Measurements from ENCODE around the gene ARMH4.

- no peak for TF ChIP-seq POLR2A (IDR thresholded peaks at IDR 0.05)
- TF ChIP-seq, protein P1, sequence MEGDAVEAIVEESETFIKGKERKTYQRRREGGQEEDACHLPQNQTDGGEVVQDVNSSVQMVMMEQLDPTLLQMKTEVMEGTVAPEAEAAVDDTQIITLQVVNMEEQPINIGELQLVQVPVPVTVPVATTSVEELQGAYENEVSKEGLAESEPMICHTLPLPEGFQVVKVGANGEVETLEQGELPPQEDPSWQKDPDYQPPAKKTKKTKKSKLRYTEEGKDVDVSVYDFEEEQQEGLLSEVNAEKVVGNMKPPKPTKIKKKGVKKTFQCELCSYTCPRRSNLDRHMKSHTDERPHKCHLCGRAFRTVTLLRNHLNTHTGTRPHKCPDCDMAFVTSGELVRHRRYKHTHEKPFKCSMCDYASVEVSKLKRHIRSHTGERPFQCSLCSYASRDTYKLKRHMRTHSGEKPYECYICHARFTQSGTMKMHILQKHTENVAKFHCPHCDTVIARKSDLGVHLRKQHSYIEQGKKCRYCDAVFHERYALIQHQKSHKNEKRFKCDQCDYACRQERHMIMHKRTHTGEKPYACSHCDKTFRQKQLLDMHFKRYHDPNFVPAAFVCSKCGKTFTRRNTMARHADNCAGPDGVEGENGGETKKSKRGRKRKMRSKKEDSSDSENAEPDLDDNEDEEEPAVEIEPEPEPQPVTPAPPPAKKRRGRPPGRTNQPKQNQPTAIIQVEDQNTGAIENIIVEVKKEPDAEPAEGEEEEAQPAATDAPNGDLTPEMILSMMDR (IDR thresholded peaks at IDR 0.05 in 4 of 5, conservative IDR thresholded peaks at IDR 0.05 in 1 of 5) = no peak
Measured at GRCh38 chr14:57987596-57988300, 164.3 kb downstream of the ARMH4 start.
